ENCODE results near the gene URM1.
"Not testable (repeated sequence)": the region's sequence is repeated elsewhere in the genome, so short reads cannot be mapped to it uniquely, and the experiment has no call there.

URM1 gene

GRCh38 chr9:128406848-128407391 lies 35.7 kb downstream of the URM1 start:
- no peak overlapping the region for H3K4me3 ChIP-seq (ENCODE audit: low read depth, low read length)

DNA sequence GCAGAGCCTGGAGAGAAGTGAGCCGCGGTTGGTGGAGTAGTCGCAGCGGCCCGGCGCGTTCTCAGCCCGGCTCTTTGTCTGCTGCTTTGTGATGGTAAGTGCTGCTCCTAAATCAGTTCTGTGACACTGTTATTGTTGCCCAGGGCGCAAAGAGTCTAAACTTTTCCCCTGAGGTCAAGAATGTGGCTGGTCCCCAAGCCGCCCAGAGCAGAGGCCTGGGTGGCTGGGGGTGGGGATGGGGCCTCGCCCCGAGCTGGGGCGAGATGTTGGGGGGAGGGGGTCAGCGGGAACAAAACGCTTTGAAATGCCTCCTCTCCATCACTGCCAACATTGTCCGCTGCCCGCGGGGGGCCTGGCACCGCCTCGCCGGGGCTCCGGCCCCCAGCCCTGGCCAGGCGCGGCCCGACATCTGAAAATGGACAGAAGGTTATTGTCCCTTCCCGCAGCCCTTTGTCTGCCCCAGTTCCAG lies 37.8 kb downstream of the URM1 start:
- no peak overlapping the region for H3K4me3 ChIP-seq (ENCODE audit: low read depth, low read length)

- H3K4me3 ChIP-seq (ENCODE audit: low read depth, low read length), result no peak overlapping the region
Measured at GRCh38 chr9:128409450-128409849, 38.3 kb downstream of the URM1 start.

DNA sequence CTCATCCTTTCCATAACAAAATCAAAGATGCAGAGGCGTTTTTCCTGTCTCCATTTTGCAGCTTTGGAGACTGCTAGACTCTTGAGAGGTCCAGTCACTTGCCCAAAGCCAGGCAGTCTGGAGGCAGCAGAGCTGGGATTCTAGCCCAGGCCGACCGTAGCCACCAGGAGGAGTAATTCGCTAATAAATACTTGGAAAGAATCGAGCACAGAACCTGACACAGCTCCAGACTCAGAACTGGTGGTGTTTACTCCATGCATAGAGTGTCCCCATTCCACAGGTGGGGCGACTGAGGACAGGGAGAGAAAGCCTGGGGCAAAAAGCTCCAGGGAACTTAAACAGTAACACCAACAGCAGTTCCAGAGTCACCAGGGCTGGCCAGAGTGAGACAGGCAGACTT lies 38.8 kb downstream of the URM1 start:
- H3K4me3 ChIP-seq (ENCODE audit: low read depth, low read length), result no peak overlapping the region

GRCh38 chr9:128411364-128412119 lies 40.4 kb downstream of the URM1 start:
- H3K4me3 ChIP-seq (ENCODE audit: low read depth, low read length), result no peak overlapping the region

DNA sequence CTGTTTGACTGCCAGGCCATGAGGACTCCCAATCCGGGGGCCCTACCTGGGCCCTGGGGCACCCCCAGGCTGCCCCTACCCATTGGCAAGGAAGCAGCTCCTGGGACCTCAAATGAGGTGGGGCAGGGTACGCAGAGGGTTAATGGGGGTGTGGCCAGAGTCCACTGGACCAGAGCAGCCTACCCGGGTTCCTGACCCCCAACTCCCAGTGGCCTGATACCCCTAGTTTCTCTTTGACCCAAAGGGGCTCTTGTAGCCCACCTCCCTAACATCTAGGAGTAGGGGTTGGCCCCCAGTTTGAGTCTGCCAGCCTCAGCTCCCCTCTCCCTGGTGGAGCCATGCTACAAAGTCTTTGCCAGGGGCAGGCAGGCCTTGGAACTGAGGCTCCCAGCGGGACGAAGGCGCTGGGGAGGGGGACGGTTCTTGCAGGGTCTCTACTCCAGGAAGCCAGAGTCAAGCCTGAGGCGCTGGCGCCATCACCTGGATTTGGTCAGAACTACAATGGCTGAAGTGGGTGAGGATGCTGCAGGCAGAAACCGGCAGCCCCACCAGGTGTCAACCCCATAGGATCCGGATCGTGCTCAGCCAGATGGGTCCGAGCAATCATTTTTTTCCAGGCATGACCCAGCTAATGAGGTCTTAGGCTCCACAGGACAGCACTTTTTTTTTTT lies 41.1 kb downstream of the URM1 start:
- H3K4me3 ChIP-seq (ENCODE audit: low read depth, low read length), result no peak overlapping the region

DNA sequence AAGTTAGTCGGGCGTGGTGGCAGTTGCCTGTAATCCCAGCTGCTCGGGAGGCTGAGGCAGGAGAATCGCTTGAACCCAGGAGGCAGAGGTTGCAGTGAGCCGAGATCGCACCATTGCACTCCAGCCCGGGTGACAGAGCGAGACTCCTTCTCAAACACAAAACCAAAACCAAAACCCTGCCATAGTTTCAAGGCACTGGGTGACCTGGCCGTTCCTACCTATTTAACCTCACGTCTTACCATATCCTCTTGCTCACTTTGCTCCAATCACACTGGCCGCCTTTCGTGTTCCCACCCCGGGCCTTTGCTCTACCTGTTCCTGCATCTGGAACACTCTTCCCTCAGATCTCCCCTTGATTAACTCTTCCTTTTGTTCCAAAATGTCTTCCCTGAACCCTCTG lies 42.6 kb downstream of the URM1 start:
- H3K4me3 ChIP-seq (ENCODE audit: low read depth, low read length), result not testable (repeated sequence)

DNA sequence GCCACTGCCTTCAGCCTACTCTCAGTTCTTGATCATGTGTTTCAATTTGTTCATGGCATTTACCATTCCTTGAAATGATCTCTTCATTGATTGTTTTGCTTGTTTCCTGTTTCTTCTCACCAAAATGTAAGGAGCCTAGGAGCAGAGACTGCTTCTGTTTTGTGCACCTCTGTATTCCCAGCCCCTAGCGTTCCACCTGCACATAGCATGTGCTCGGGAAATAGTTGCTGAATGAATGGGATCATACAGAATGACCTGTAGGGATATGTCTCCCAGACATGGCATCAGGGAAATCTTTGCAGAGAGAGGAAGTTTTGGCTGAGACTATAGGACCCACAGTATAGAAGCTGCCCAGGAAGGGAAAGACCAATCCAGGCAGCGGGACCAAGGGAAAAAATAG lies 43.3 kb downstream of the URM1 start:
- H3K4me3 ChIP-seq (ENCODE audit: low read depth, low read length), result no peak overlapping the region

DNA sequence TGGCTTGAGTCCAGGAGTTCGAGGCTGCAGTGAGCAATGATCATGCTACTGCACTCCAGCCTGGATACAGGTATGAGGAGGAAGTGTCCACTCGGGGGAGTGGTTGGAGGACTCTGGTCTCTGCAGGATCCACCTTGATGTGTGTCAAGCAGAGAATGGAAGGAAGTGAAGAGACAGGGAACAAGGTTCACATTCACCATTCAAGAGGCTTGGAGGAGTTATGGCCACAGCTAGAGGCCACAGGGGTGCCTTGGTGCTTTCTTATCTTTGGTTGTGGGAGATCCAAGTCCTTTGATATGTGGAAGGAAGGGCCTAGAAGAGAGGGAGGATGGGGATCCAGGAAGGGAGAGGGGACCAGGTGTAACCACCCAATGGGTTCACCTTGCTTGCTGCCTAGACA lies 44.1 kb downstream of the URM1 start:
- no peak overlapping the region for H3K4me3 ChIP-seq (ENCODE audit: low read depth, low read length)

DNA sequence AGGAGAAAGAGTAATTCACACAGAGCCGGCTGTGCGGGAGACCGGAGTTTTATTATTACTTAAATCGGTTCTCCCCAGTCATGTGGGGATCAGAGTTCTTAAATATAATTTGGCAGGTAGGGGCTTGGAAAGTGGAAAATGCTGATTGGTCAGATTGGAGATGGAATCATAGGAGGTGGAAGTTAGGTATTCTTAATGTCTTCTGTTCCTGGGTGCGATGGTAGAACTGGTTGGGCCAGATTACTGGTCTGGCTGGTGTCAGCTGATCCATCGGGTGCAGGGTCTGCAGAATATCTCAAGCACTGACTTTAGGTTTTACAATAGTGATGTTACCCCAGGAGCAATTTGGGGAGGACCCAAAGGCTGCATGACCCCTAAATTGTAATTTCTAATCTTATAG lies 44.8 kb downstream of the URM1 start:
- no peak overlapping the region for H3K4me3 ChIP-seq (ENCODE audit: low read depth, low read length)

- H3K4me3 ChIP-seq (ENCODE audit: low read depth, low read length), result no peak overlapping the region
Measured at GRCh38 chr9:128416432-128417019, 45.4 kb downstream of the URM1 start.

DNA sequence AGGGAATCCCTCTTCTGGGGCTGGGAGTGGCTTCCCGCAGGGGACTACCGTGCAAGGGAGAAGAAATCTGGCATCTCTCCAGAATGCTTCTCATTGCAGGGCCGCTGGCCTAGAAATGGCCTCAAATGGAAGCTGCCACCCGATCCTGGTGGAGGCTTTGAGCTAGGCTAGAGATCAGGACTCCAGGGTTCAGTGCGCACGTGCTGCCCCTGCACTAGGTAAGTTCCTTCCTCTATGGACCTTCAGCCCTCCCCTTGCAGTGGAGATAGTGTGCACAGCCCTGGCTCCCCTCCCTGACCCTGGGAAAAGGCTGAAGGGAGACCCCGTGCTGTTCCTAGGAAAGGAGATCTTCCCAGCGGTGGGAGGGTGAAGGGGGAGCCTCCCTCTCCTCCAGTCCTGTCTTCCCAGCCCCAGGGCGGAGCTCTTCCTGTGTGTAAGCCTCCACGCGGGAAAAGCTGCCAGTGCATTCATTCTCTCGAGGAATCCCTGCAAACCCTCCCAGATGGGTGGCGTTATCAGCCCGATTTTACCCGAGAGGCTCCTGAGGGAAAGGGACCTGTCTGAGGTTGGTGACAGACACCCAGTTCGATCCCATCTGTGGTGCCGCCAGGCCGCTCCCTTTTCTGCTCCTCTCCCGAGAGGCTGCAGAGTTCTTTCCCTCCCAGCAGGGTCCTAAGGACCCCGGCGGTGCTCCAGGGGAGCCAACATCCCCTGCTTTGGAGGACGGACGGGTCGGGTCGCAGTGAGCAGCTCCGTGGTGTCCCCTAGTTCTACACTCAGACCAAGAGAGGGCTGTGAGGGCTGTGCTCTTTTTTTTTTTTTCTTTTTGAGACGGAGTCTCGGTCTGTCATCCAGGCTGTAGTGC lies 48.1 kb downstream of the URM1 start:
- H3K4me3 ChIP-seq (ENCODE audit: low read depth, low read length), result no peak overlapping the region

GRCh38 chr9:128420060-128420650 lies 49.0 kb downstream of the URM1 start:
- peak overlapping the region; percentile 53 for H3K4me3 ChIP-seq (ENCODE audit: low read depth, low read length)

- peak within 1 kb of the TSS; percentile 53 for H3K4me3 ChIP-seq (ENCODE audit: low read depth, low read length)
Measured at GRCh38 chr9:128420651-128421481, 49.7 kb downstream of the URM1 start, which contains the start of gene CERCAM. CERCAM (plus strand) TSS chr9:128420857; CDS start chr9:128420878, 21 bp downstream.

- H3K4me3 ChIP-seq (ENCODE audit: low read depth, low read length), result no peak overlapping the region
Measured at GRCh38 chr9:128421482-128421996, 50.4 kb downstream of the URM1 start.

DNA sequence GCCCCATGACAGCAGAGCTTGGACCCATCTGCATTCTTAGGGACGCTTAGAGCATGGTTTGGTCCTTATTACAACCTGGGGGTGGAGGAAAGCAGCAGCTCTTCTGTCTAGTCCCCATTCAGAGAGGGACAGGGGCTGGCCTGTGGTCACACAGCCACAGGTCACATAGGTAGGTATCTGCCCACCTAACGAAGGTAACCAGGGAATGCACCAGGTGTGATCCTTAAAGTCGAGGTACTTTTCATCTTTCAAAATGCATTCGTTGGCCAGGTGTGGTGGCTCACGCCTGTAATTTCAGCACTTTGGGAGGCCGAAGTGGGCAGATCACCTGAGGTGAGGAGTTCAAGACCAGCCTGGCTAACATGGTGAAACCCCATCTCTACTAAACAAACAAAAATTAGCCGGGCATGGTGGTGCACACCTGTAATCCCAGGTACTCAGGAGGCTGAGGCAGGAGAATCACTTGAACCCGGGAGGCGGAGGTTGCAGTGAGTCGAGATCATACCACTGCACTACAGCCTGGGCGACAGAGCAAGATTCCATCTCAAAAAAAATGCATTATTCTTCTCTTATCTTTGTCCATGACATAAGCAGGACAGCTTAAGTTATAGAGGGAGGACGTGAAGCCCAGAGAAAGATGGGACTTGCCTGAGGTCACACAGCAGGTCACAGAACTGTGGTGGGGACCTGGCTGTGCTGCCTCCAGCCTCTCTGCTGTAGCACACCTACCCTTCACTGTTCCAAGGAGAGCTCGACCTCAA lies 51.0 kb downstream of the URM1 start:
- not testable (repeated sequence) for H3K4me3 ChIP-seq (ENCODE audit: low read depth, low read length)

GRCh38 chr9:128422783-128423150 lies 51.6 kb downstream of the URM1 start:
- H3K4me3 ChIP-seq (ENCODE audit: low read depth, low read length), result no peak overlapping the region

GRCh38 chr9:128423356-128423755 lies 52.2 kb downstream of the URM1 start:
- H3K4me3 ChIP-seq (ENCODE audit: low read depth, low read length), result not testable (repeated sequence)
